Activated CD8-positive, alpha-beta memory T cell treated with anti-CD3 and anti-CD28 coated beads for 4 hours (primary cell): ENCODE measurements around the gene MAGI1.

Experiments used
- DNase-seq, 2 donors: peaks; one replicate each; pipeline ENCODE4 v3.0.0-alpha.2; 2020; ENCODE audit warnings: low read depth in 2 of 2

Gene MAGI1

GRCh38 chr3:65971293-65972252 lies 67.1 kb downstream of the MAGI1 start:
- DNase-seq = no peak

- no peak for DNase-seq
Measured at GRCh38 chr3:65968996-65969395, 69.7 kb downstream of the MAGI1 start.

- no peak for DNase-seq
Measured at GRCh38 chr3:65967451-65967850, 71.3 kb downstream of the MAGI1 start.

- no peak for DNase-seq
Measured at GRCh38 chr3:65964838-65965237, 73.9 kb downstream of the MAGI1 start.

- DNase-seq = no peak
Measured at GRCh38 chr3:65963787-65964677, 74.7 kb downstream of the MAGI1 start.

- no peak for DNase-seq
Measured at GRCh38 chr3:65961733-65962132, 77.0 kb downstream of the MAGI1 start.

GRCh38 chr3:65961128-65961527 lies 77.6 kb downstream of the MAGI1 start:
- DNase-seq = no peak

- no peak for DNase-seq
Measured at GRCh38 chr3:65960087-65960486, 78.6 kb downstream of the MAGI1 start.

GRCh38 chr3:65958216-65958615 lies 80.5 kb downstream of the MAGI1 start:
- no peak for DNase-seq

- no peak for DNase-seq
Measured at GRCh38 chr3:65955792-65956477, 82.8 kb downstream of the MAGI1 start.

- no peak for DNase-seq
Measured at GRCh38 chr3:65953881-65954733, 84.6 kb downstream of the MAGI1 start.

GRCh38 chr3:65953301-65953812 lies 85.4 kb downstream of the MAGI1 start:
- DNase-seq = no peak

- DNase-seq = no peak
Measured at GRCh38 chr3:65952842-65953241, 85.9 kb downstream of the MAGI1 start.

- no peak for DNase-seq
Measured at GRCh38 chr3:65951836-65952505, 86.7 kb downstream of the MAGI1 start.

GRCh38 chr3:65950340-65951326 lies 88.1 kb downstream of the MAGI1 start:
- no peak for DNase-seq

GRCh38 chr3:65948841-65949573 lies 89.7 kb downstream of the MAGI1 start:
- no peak for DNase-seq

- no peak for DNase-seq
Measured at GRCh38 chr3:65946438-65946837, 92.3 kb downstream of the MAGI1 start.

GRCh38 chr3:65945953-65946352 lies 92.8 kb downstream of the MAGI1 start:
- DNase-seq = no peak
